Measurements from ENCODE around the gene TBC1D10A. TPM values are rescaled to one million over a fixed set of nuclear protein-coding genes. Genes with fewer than 3 reads are reported as not detected.

TBC1D10A gene
- total RNA-seq, 2 experiments from 2014 or later = 38.9 to 41.8 TPM

- peaks cover 30% of the 10 kb centered on the region for H3K4me1 Mint-ChIP-seq (ENCODE audit: low read depth)
- no peak for DNase-seq
- H3K36me3 ChIP-seq (ENCODE audit: insufficient read depth, low read length) = no peaks in the 10 kb centered on the region
- no peaks in the 10 kb centered on the region for H3K9me3 Mint-ChIP-seq
- H3K4me3 Mint-ChIP-seq = no peak overlapping the region
- ChIA-PET POLR2A (no interaction called here), CTCF (no interaction called here)
- TF ChIP-seq CTCF (IDR thresholded peaks at IDR 0.05) = no peak
- no peaks in the 10 kb centered on the region for H3K36me3 Mint-ChIP-seq (ENCODE audit: low read depth)
- ATAC-seq (ENCODE audit: poor library complexity) = no peak
- H3K4me3 ChIP-seq (ENCODE audit: low read length) = no peak overlapping the region
- peaks cover 0 to 6% of the 10 kb centered on the region in 2 experiments for H3K27me3 ChIP-seq (ENCODE audit: control insufficient read depth in 1 of 2, insufficient read depth in 2 of 2, low read length in 2 of 2)
- H3K27ac ChIP-seq (ENCODE audit: low read depth in 1 of 2, low read length in 2 of 2) = no peak overlapping the region
- H3K27ac Mint-ChIP-seq = no peak overlapping the region
- no peaks in the 10 kb centered on the region for H3K9me3 ChIP-seq (ENCODE audit: control insufficient read depth in 1 of 2, insufficient read depth in 1 of 2, low read length in 2 of 2)
- intact Hi-C loops (cut with DNase I, micrococcal nuclease) = no loop called here
- H3K4me1 ChIP-seq (ENCODE audit: insufficient read depth, low read length) = peaks cover 39% of the 10 kb centered on the region
- peaks cover 22% of the 10 kb centered on the region for H3K27me3 Mint-ChIP-seq
Observed at GRCh38 chr22:30250039-30250565, 76.6 kb downstream of the TBC1D10A start.

- peaks cover 0 to 6% of the 10 kb centered on the region in 2 experiments for H3K27me3 ChIP-seq (ENCODE audit: control insufficient read depth in 1 of 2, insufficient read depth in 2 of 2, low read length in 2 of 2)
- ChIA-PET CTCF (no interaction called here), POLR2A (no interaction called here)
- intact Hi-C loops (cut with DNase I, micrococcal nuclease) = no loop called here
- ATAC-seq (ENCODE audit: poor library complexity) (no peak), DNase-seq (no peak)
- H3K36me3 ChIP-seq (ENCODE audit: insufficient read depth, low read length) = no peaks in the 10 kb centered on the region
- no peak overlapping the region for H3K4me3 Mint-ChIP-seq
- H3K27ac Mint-ChIP-seq = no peak overlapping the region
- H3K9me3 Mint-ChIP-seq = no peaks in the 10 kb centered on the region
- no peak overlapping the region for H3K27ac ChIP-seq (ENCODE audit: low read depth in 1 of 2, low read length in 2 of 2)
- H3K9me3 ChIP-seq (ENCODE audit: control insufficient read depth in 1 of 2, insufficient read depth in 1 of 2, low read length in 2 of 2) = no peaks in the 10 kb centered on the region
- peaks cover 47% of the 10 kb centered on the region for H3K4me1 ChIP-seq (ENCODE audit: insufficient read depth, low read length)
- H3K4me3 ChIP-seq (ENCODE audit: low read length) = no peak overlapping the region
- H3K36me3 Mint-ChIP-seq (ENCODE audit: low read depth) = no peaks in the 10 kb centered on the region
- peaks cover 22% of the 10 kb centered on the region for H3K27me3 Mint-ChIP-seq
- peaks cover 35% of the 10 kb centered on the region for H3K4me1 Mint-ChIP-seq (ENCODE audit: low read depth)
- TF ChIP-seq CTCF (IDR thresholded peaks at IDR 0.05) = no peak
Observed at GRCh38 chr22:30249049-30250038, 77.4 kb downstream of the TBC1D10A start.

GRCh38 chr22:30248484-30248883, 78.3 kb downstream of the TBC1D10A start:
- Histone ChIP-seq H3K27me3 (ENCODE audit: control insufficient read depth in 1 of 2, insufficient read depth in 2 of 2, low read length in 2 of 2) (peaks cover 0 to 6% of the 10 kb centered on the region in 2 experiments), H3K36me3 (ENCODE audit: insufficient read depth, low read length) (no peaks in the 10 kb centered on the region), H3K27ac (ENCODE audit: low read depth in 1 of 2, low read length in 2 of 2) (no peak overlapping the region), H3K9me3 (ENCODE audit: control insufficient read depth in 1 of 2, insufficient read depth in 1 of 2, low read length in 2 of 2) (no peaks in the 10 kb centered on the region), H3K4me3 (ENCODE audit: low read length) (no peak overlapping the region), H3K4me1 (ENCODE audit: insufficient read depth, low read length) (peaks cover 55% of the 10 kb centered on the region)
- TF ChIP-seq CTCF (IDR thresholded peaks at IDR 0.05) = no peak
- H3K9me3 Mint-ChIP-seq = no peaks in the 10 kb centered on the region
- no peak for ATAC-seq (ENCODE audit: poor library complexity)
- ChIA-PET CTCF (no interaction called here), POLR2A (no interaction called here)
- no peak overlapping the region for H3K27ac Mint-ChIP-seq
- H3K4me3 Mint-ChIP-seq = peak overlapping the region; percentile 47
- no peaks in the 10 kb centered on the region for H3K36me3 Mint-ChIP-seq (ENCODE audit: low read depth)
- intact Hi-C loops (cut with DNase I, micrococcal nuclease) = no loop called here
- H3K4me1 Mint-ChIP-seq (ENCODE audit: low read depth) = peaks cover 42% of the 10 kb centered on the region
- peaks cover 22% of the 10 kb centered on the region for H3K27me3 Mint-ChIP-seq
- DNase-seq = no peak

All from CD4-positive, alpha-beta T cell (primary cell).